Myocyte (in vitro differentiated cells): ENCODE results near the gene PTPRG. TPM values are rescaled to one million over a fixed set of nuclear protein-coding genes. Genes with fewer than 3 reads are reported as not detected.

Experiments used
- DNase-seq: peaks from one replicate; pipeline ENCODE4 v3.0.0-alpha.2; 2012; ENCODE audit warnings: low read depth
- total RNA-seq: library from RNA; depleted of rRNA; stranded (reverse); fragments of >200 nt; gene quantifications from 2 replicates; pipeline ENCODE4 v1.2.3, GENCODE V29; 2014

PTPRG gene
- total RNA-seq, 1 donor from 2014 or later = 28.4 TPM

- DNase-seq = no peak
Measured at GRCh38 chr3:61915296-61915695, 353.9 kb downstream of the PTPRG start.

DNA sequence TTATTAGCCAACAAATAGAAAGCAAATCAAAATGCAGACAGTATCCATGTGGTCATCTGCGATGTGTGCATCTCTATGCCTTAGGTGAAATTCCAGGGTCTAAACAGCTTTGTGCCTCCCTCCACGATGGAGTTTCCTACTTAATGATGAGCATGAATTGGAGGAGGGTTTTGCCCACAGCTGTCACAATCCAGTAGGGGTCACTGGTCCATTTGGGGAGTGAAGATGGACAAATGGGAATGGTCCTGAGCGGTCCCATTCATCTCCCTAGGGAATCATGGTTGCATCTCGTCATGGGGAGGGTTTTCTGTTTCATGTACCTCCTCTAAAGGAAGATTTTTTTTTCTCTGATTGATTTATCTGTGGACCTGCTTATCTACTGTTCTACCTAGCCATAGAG lies 358.0 kb downstream of the PTPRG start:
- no peak for DNase-seq

DNA sequence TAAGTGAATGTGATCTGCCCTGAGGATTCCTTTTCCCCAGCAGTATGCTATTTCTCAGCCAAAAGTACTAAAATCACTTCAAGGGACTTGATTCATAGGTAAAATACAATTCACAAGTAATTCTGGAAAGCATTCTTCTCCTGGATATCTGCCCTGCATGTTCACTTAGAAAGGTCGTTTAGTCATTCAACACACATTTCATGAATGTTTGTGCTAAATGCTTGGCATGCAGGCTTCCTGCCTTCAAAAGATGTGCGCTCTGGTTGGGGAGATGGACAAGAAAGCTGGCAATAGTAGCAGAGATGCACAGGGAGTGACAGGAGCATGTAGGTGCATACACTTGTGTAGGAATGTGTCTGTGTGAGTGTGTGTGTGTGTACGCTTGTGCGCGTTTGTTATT lies 360.7 kb downstream of the PTPRG start:
- no peak for DNase-seq

- DNase-seq = peak; percentile 58
Measured at GRCh38 chr3:61924090-61924735, 362.8 kb downstream of the PTPRG start.

- no peak for DNase-seq
Measured at GRCh38 chr3:61924991-61925390, 363.6 kb downstream of the PTPRG start.

- DNase-seq = no peak
Measured at GRCh38 chr3:61925721-61926120, 364.4 kb downstream of the PTPRG start.

DNA sequence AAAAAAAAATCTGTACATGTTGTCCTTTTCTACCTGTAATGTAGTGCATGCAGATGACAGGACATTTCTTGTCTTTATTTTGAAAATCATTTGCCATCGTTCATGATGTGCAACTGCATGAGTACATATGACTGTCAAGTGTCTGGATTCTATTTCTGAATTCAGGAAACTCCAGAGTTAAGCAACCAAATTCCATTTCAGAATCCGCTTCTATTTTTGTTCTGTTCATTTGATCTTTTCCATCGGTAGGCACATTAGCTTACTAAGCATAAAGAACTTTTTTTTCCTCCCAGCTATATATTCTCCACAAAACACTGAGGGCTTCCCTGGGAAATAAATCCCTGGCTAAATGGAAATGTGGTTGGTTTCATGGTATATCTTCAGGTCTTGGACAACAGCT lies 365.6 kb downstream of the PTPRG start:
- peak; percentile 51 for DNase-seq

DNA sequence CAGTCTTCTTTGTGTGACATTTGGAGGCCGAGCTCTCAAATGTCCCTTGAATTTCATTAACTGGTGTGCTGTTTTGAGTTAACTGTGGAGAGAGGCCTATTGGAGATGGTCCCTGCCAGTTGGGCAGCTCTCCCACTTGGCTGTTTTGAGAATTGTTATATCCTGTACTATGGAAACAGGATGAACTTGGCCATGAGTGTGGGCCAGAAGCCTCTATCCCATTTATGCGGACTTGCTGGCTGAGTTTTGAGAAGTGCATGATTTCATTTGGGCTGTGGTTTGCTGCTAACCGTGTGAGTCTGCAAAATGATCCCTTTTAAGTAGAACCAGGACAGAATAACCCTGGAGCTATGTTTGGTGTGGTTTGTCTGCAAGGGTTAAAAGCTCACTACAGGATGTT lies 366.0 kb downstream of the PTPRG start:
- peak; percentile 82 for DNase-seq

DNA sequence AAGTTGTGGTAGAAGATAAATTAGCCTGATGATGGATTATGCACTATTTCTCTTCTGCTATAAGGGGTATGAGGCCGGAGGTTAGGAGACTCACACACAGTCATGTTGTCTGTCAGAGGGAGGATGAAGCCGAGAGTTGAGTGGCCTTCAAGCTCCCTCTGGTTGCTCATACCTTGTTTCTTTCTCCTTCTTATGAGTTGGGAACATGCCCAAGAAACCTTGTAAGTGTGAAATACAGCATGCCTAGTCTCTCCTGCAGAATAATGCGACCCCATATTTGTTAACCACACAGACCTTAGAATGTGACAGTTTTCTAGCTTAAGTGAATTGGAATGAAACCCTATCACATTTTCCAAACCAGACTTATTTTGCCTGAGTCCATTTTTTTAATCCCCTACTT lies 366.7 kb downstream of the PTPRG start:
- no peak for DNase-seq

GRCh38 chr3:61928776-61929314 lies 367.5 kb downstream of the PTPRG start:
- peak; percentile 15 for DNase-seq

- no peak for DNase-seq
Measured at GRCh38 chr3:61929617-61930016, 368.2 kb downstream of the PTPRG start.

- no peak for DNase-seq
Measured at GRCh38 chr3:61932499-61932898, 371.1 kb downstream of the PTPRG start.

DNA sequence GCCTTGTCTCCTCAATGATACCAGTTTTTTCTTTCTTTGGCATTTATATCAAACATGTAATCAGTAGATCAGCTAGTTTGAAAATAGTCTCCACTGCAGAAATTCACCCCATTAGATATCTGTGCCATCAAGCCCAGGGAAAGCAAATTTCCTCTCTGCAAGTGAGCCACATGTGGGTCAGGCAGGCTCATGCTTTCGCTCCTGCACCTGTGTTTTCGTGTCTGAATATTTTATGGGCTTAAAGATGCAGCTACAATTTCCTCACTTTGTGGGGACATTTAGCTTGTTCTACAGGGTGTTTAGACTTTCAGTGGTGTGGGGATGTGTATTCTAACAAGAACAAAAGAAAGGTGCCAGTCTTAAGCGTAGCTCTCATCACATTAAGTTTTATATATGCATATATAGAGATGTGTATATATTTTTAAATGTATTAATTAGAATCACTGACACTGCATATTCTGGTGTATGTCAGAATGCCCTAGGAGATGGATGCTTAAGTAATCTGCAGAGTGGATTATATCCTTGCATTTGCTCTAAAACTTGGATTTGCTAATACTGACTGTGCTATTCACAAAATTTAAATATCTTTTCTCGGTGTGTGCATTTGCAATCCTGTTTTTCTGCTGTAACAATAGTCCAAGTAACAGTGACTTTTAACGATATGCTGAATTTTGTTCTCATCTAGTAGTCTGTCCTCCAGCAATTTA lies 372.6 kb downstream of the PTPRG start:
- no peak for DNase-seq

DNA sequence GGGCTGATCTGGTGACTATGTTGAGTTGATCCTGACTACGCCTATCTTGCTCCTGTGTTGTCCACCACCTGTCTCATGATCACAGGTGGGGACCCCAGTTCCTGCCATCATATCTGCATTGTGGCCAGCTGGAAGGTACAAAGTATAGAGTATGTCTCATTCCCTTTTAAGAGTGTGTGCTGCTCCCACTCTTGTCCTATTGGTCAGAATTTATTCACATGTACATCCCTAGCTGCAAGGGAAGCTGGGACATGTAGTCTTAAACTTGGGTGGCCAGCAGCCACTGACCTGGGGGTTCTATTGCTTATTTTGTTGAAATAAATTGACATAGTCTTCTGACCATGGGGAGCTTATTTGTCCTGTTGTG lies 373.1 kb downstream of the PTPRG start:
- DNase-seq = no peak

- DNase-seq = no peak
Measured at GRCh38 chr3:61935814-61936213, 374.4 kb downstream of the PTPRG start.

DNA sequence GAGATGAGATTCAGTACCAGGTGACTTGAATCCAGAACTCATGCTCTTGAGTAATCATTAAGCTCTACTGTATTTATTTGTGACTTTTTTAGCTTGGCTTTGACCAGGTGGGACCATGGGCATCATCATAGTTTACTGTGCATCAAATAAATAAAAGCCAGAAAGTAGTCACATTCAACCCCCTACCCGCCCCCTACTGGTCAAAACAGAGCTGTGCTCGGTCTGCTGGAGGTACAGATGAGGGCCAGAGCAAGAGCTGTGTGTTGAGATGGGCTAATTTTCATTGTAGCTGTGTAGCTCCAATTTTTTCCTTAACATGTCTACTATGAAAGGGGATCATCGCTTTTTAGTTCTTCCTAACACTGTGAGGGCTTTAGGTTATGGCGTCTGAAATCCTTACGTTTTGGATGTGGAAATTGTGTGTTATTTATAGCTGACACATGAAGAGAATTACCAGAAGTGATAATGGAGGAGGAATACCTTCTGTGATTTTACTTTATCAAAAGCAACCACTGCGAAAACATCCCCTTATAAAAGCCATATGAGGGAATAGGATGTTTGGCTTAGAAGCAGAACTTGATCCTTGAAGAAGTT lies 375.1 kb downstream of the PTPRG start:
- no peak for DNase-seq

DNA sequence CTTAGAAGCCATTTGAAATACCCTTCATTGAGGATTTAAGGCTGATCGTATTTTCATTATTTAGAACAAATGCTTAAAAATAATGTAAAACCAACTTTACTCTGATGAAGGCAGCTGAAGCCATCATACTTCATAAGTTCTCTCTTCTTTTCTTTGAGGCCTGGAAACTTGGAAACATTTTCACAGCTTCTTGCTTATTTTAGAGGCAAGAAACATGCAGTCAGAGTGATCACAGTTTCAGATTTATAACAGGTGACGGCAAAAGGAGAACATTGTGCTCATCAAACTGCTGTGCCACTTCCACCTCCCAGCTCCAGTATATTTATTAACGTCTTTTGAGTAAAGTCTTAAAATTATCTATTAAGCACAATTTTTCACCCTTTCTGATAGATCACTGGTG lies 376.1 kb downstream of the PTPRG start:
- DNase-seq = no peak

- DNase-seq = no peak
Measured at GRCh38 chr3:61938878-61939549, 377.6 kb downstream of the PTPRG start.

GRCh38 chr3:61940236-61940635 lies 378.9 kb downstream of the PTPRG start:
- DNase-seq = no peak

DNA sequence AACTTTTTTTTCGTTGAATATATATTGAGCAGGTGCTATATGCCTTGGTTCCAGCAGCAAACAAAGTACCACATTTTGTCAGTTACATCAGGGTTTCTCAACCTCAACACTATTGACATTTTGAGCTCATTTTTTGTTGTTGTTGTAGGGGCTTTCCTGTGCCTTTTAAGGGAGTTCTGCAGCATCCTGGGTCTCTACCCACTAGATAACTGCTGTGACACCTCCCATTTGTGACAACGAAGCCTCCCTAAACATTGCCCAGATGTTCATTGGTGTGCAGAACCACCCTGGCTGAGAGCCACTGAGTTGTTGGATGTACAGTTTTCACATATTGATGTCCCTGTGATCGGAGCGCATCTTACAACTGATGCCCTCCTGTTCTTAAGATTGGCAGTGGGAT lies 382.6 kb downstream of the PTPRG start:
- DNase-seq = no peak

GRCh38 chr3:61944726-61945125 lies 383.4 kb downstream of the PTPRG start:
- no peak for DNase-seq

GRCh38 chr3:61945657-61946056 lies 384.3 kb downstream of the PTPRG start:
- DNase-seq = no peak
